Progenitor cell of endocrine pancreas (in vitro differentiated cells): Measurements from ENCODE around the gene TNPO3. TPM values are rescaled to one million over a fixed set of nuclear protein-coding genes. Genes with fewer than 3 reads are reported as not detected.
"Not testable (repeated sequence)": the region's sequence is repeated elsewhere in the genome, so short reads cannot be mapped to it uniquely, and the experiment has no call there.

ENCODE experiments used
- DNase-seq: peaks from one replicate; pipeline ENCODE4 v3.0.0; 2021; ENCODE audit warnings: low spot score; ENCODE audit not compliant: unreplicated experiment
- H3K27ac Mint-ChIP-seq: 2 replicates; pipeline ENCODE4 v1.8.0; 2021; ENCODE audit warnings: mild to moderate bottlenecking, moderate library complexity, mixed read lengths
- H3K27me3 Mint-ChIP-seq: 2 replicates; pipeline ENCODE4 v1.8.0; 2021; ENCODE audit warnings: mixed read lengths
- H3K36me3 Mint-ChIP-seq: 2 replicates; pipeline ENCODE4 v1.8.0; 2022; ENCODE audit warnings: mixed read lengths; ENCODE audit not compliant: insufficient read depth
- H3K4me1 Mint-ChIP-seq: 2 replicates; pipeline ENCODE4 v1.8.0; 2021; ENCODE audit warnings: low read depth, mixed read lengths
- H3K4me3 Mint-ChIP-seq: 2 replicates; pipeline ENCODE4 v1.8.0; 2021; ENCODE audit warnings: low read depth, mild to moderate bottlenecking, moderate library complexity, mixed read lengths
- H3K9me3 Mint-ChIP-seq: 2 replicates; pipeline ENCODE4 v1.8.0; 2021; ENCODE audit warnings: low read depth, mixed read lengths
- total RNA-seq: library from RNA; stranded (reverse); gene quantifications from 2 replicates; pipeline ENCODE4 v1.2.1, GENCODE V29; 2021
- TF ChIP-seq, protein P1 (sequence below): fragments of 200-600 bp; sonication (generic); IDR thresholded peaks from one replicate; pipeline ENCODE4 v1.5.0; 2021; ENCODE audit warnings: antibody characterized with exemption, mild to moderate bottlenecking; ENCODE audit not compliant: unreplicated experiment

Gene TNPO3
- total RNA-seq, 1 donor from 2014 or later = 44.8 TPM

DNA sequence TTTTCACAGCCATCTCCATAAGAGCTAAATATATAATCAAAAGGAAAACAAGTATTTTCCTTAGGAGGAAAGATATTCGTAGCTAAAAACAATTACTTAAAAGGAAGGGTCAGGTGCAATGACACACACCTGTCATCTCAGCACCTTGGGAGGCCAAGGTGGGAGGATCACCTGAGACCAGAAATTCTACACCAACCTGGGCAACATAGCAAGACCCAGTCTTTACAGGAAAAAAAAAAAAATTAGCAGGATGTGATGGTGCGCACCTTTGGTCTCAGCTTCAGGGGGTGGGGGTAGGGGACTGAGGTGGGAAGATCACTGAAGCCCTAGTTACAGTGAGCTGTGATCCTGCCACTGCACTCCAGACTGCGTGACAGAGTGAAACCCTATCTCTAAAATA lies 11.9 kb downstream of the TNPO3 start:
- Mint-ChIP-seq H3K4me1 (peaks cover 6% of the 10 kb centered on the region), H3K27ac (no peak overlapping the region), H3K9me3 (peaks cover 2% of the 10 kb centered on the region), H3K36me3 (peaks cover 13% of the 10 kb centered on the region), H3K4me3 (no peak overlapping the region), H3K27me3 (no peaks in the 10 kb centered on the region)
- TF ChIP-seq, protein P1, sequence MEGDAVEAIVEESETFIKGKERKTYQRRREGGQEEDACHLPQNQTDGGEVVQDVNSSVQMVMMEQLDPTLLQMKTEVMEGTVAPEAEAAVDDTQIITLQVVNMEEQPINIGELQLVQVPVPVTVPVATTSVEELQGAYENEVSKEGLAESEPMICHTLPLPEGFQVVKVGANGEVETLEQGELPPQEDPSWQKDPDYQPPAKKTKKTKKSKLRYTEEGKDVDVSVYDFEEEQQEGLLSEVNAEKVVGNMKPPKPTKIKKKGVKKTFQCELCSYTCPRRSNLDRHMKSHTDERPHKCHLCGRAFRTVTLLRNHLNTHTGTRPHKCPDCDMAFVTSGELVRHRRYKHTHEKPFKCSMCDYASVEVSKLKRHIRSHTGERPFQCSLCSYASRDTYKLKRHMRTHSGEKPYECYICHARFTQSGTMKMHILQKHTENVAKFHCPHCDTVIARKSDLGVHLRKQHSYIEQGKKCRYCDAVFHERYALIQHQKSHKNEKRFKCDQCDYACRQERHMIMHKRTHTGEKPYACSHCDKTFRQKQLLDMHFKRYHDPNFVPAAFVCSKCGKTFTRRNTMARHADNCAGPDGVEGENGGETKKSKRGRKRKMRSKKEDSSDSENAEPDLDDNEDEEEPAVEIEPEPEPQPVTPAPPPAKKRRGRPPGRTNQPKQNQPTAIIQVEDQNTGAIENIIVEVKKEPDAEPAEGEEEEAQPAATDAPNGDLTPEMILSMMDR = no peak
- DNase-seq = no peak

DNA sequence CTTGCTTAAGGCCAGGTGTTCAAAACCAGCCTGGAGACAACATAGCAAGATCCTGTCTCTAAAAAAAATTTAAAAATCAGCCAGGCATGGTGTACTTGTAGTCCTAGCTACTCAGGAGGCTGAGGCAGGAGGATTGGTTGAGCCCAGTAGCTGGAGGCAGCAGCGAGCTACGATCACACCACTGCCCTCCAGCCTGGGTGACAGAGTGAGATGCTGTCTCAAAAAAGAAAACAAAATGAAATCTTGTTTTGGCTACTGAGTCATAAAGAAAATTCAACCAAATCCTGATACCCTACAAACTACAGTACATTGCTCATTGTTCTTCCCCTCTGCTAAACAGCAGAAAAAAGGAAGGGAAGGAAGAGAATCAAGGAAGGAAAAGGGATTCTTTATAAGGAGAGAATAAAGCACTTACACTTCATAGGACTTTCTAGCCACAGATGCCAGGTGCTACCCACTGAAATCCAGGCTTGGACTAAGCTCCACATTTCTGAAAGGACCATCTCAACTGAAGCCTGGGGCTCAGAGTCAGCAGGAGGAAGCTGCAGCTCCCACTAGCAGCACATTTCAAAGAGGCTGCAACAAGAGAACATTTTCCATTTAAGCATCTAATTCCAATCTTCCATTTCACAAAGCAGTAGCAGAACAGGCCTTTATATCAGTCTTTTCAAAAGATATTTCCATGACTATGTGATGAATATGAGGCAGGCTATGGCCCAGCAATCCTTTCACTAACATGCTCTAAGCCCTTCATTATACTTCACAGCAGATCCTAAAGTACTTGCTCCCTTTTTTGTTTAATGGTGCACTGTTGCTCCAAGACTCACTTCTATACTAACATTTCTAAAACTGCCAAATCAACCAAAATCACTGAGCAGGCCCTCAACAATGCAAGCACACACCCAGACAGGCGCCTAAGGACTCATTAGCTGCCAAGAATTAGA lies 13.5 kb downstream of the TNPO3 start:
- no peaks in the 10 kb centered on the region for H3K27me3 Mint-ChIP-seq
- peaks cover 8% of the 10 kb centered on the region for H3K4me1 Mint-ChIP-seq
- TF ChIP-seq, protein P1 = no peak
- no peak for DNase-seq
- no peak overlapping the region for H3K4me3 Mint-ChIP-seq
- H3K36me3 Mint-ChIP-seq = peaks cover 15% of the 10 kb centered on the region
- H3K9me3 Mint-ChIP-seq = peaks cover 2% of the 10 kb centered on the region
- no peak overlapping the region for H3K27ac Mint-ChIP-seq

DNA sequence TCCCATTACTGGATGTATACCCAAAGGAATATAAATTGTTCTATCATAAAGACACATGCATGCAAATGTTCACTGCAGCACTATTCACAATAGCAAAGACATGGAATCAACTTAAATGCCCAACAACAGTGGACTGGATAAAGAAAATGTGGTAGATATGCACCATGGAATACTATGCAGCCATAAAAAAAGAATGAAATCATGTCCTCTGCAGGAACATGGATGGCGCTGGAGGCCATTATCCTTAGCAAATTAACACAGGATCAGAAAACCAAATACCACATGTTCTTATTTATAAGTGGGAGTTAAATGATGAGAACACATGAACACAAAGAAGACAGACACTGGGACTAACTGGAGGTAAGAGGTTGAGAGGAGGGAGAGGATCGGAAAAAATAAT lies 16.4 kb downstream of the TNPO3 start:
- H3K4me3 Mint-ChIP-seq, H3K27ac Mint-ChIP-seq, H3K4me1 Mint-ChIP-seq, DNase-seq, H3K27me3 Mint-ChIP-seq, H3K9me3 Mint-ChIP-seq: not testable (repeated sequence)
- peaks cover 27% of the 10 kb centered on the region for H3K36me3 Mint-ChIP-seq

DNA sequence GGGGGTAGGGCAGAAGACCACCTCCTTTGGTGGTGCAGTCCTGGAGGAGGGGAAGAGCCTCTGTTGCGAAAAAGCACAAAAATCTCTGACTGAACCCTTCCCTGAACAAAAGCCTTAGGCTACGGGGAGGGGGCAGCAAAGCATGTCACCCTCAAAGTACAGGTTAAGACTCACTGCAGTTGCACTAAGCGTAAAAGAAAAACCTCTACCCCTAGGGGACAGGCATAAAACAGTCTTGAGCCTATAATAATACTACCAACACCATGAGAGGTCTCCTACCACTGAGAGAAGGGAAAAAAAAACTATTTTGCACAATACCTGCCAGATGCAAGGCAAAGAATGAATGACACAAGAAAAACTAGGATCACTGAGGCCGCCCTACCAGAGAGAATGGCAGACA lies 17.3 kb downstream of the TNPO3 start:
- peaks cover 2% of the 10 kb centered on the region for H3K9me3 Mint-ChIP-seq
- no peak for DNase-seq
- no peak overlapping the region for H3K4me3 Mint-ChIP-seq
- peaks cover 34% of the 10 kb centered on the region for H3K36me3 Mint-ChIP-seq
- no peak overlapping the region for H3K27ac Mint-ChIP-seq
- H3K4me1 Mint-ChIP-seq = peaks cover 6% of the 10 kb centered on the region
- no peaks in the 10 kb centered on the region for H3K27me3 Mint-ChIP-seq
- TF ChIP-seq, protein P1 = no peak

DNA sequence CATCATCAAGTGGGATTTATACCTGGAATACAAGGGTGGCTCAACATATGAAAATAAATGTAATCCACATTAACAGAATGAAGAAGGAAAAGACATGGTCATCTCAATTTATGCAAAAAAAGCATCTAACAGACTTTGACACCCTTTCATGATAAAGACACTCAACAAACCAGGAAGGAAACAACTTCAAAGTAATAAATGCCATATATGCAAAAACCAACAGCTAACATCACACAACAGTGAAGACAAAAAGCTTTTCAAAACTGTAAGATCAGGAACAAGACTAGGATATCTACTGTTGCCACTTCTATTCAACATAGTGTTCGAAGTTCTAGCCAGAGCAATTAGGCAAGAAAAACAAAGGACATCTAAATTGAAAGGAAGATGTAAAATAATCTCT lies 22.9 kb downstream of the TNPO3 start:
- H3K4me1 Mint-ChIP-seq = peaks cover 2% of the 10 kb centered on the region
- peaks cover 6% of the 10 kb centered on the region for H3K9me3 Mint-ChIP-seq
- no peaks in the 10 kb centered on the region for H3K27me3 Mint-ChIP-seq
- TF ChIP-seq, protein P1 = no peak
- H3K36me3 Mint-ChIP-seq = peaks cover 27% of the 10 kb centered on the region
- DNase-seq = no peak
- no peak overlapping the region for H3K27ac Mint-ChIP-seq
- no peak overlapping the region for H3K4me3 Mint-ChIP-seq

DNA sequence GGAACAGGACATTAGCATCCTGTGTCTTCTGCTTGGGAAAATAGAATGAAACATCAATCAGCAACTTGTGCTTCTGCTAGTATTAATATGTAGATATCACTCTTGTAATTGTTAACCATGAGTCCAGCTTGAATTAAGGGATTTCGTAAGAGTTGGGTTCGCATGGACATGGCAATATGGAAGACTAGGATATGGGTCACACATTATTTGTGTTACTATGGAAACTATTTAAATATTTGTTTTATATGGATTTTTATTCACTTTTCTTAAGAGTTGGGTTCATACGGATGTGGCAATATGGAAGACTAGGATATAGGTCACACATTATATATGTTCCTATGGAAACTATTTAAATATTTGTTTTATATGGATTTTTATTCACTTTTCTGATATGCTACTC lies 24.5 kb downstream of the TNPO3 start:
- DNase-seq = no peak
- peaks cover 25% of the 10 kb centered on the region for H3K36me3 Mint-ChIP-seq
- no peaks in the 10 kb centered on the region for H3K4me1 Mint-ChIP-seq
- no peak overlapping the region for H3K4me3 Mint-ChIP-seq
- TF ChIP-seq, protein P1 = no peak
- H3K27ac Mint-ChIP-seq = no peak overlapping the region
- H3K9me3 Mint-ChIP-seq = peaks cover 6% of the 10 kb centered on the region
- H3K27me3 Mint-ChIP-seq = no peaks in the 10 kb centered on the region
